GM19193 (cell line): ENCODE measurements around the gene ACVR2B.

Source experiments
- POLR2A ChIP-seq: IDR thresholded peaks from 4 replicates; pipeline ENCODE4 v1.6.1; 2011; ENCODE audit not compliant: insufficient read depth, insufficient read length; ENCODE audit errors: extremely low read depth

The ACVR2B gene

GRCh38 chr3:38453075-38453912 lies at the start of gene ACVR2B:
Gene ACVR2B, plus strand, starts transcription at chr3:38453890. Its CDS starts 433 bp downstream, at chr3:38454323.
- TF ChIP-seq POLR2A: no peak

GRCh38 chr3:38404286-38404685 lies 49.4 kb upstream of the ACVR2B start:
- TF ChIP-seq POLR2A: no peak

- no peak for TF ChIP-seq POLR2A
Measured at GRCh38 chr3:38411591-38411990, 42.1 kb upstream of the ACVR2B start.

GRCh38 chr3:38421679-38422336 lies 31.9 kb upstream of the ACVR2B start:
- TF ChIP-seq POLR2A: no peak

- TF ChIP-seq POLR2A: no peak
Measured at GRCh38 chr3:38446085-38446686, 7.5 kb upstream of the ACVR2B start.

GRCh38 chr3:38446812-38447211 lies 6.9 kb upstream of the ACVR2B start:
- TF ChIP-seq POLR2A: no peak

GRCh38 chr3:38450853-38451252 lies 2.8 kb upstream of the ACVR2B start:
- TF ChIP-seq POLR2A: no peak

GRCh38 chr3:38453913-38454177 lies 155 bp downstream of the ACVR2B start:
- no peak for TF ChIP-seq POLR2A

- TF ChIP-seq POLR2A: peak; percentile 20
Measured at GRCh38 chr3:38454178-38454883, 641 bp downstream of the ACVR2B start.

- no peak for TF ChIP-seq POLR2A
Measured at GRCh38 chr3:38454884-38455638, 1.4 kb downstream of the ACVR2B start.

GRCh38 chr3:38455639-38456430 lies 2.1 kb downstream of the ACVR2B start:
- TF ChIP-seq POLR2A: no peak

GRCh38 chr3:38457111-38458003 lies 3.7 kb downstream of the ACVR2B start:
- no peak for TF ChIP-seq POLR2A
